ENCODE data around the gene ZMIZ1.

The ZMIZ1 gene

DNA sequence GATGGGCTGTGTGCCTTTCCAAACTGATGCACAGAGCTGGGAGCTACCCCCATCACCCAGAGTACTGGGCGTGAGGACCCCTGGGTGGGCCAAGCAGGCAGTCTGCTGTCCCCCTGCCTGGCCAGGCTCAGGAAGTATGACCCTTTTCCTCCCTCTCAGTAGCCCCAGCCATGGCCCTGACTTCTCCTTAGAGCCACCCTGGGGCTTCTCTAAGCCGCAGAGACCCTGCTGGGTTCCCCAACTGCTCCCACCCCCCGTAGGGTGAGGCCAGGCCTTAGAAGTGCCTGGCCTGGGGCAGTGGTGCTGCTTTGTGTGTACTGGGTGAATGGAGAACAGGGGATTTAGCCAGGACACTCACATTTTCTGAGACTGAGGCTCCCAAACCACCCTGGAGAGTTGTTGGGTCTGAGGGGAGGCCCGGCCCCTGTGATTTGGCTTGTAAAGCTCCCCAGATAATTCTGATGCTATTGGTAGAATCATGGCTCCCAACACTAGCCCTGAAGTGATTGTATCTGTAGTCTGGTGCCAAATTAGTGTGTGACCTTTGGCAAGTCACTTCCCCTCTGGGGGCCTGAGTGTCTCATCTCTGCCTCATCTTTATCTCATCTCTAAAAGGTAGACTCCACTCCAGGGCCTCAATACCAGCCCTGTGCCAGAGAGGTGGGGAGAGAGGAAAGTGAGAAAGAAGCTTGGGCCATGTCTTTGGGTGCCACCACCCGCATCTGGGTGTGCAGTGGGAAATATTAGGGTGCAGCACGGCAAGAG is 178.8 kb downstream of the ZMIZ1 start:
- TF ChIP-seq, protein P1, sequence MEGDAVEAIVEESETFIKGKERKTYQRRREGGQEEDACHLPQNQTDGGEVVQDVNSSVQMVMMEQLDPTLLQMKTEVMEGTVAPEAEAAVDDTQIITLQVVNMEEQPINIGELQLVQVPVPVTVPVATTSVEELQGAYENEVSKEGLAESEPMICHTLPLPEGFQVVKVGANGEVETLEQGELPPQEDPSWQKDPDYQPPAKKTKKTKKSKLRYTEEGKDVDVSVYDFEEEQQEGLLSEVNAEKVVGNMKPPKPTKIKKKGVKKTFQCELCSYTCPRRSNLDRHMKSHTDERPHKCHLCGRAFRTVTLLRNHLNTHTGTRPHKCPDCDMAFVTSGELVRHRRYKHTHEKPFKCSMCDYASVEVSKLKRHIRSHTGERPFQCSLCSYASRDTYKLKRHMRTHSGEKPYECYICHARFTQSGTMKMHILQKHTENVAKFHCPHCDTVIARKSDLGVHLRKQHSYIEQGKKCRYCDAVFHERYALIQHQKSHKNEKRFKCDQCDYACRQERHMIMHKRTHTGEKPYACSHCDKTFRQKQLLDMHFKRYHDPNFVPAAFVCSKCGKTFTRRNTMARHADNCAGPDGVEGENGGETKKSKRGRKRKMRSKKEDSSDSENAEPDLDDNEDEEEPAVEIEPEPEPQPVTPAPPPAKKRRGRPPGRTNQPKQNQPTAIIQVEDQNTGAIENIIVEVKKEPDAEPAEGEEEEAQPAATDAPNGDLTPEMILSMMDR (IDR thresholded peaks at IDR 0.05): no peak
- no peak for TF ChIP-seq ZFX (IDR thresholded peaks at IDR 0.05; ENCODE audit: borderline replicate concordance)
- H3K27ac ChIP-seq: no peak overlapping the region

DNA sequence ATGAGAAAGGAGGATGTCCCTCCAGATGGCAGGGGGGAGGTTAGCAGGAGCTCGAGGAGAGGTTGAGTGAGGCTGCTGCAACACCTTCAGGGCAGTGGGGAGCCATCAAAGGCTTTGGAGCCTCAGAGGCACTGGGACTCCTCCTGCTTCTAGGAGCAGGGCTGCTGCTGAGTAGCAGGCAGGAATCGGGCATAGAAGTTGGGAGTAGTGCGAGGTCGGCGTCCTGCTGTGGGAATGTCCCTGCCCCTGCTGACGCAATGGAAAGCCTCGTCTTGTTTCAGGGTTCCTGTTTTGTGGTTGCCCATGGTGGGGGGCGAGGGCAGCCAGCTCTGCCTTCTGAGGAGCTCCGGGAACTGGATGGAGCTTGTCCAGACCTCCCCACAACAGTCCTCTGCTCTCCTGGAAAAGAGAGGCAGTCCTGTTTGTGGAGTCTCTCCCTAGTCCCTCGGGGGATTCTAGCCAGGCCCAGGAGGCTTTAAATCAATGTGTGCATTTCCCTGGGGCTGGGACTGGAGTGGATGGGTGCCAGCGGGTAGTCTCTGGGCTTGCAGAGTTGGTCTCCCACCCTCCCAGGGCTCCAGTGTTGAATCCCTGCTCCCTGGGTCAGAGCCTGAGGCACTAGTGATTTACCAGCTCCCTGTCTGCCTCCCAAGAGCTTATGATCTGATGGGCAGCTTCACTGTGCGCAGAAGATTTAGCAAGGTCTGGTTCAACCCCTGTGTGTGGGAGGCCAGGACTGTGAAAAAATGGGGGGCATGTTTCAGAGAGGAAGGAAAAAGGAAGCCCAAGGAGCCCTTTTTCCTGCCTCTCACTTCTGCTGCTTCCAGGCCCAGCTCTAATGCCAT is 179.8 kb downstream of the ZMIZ1 start:
- no peak overlapping the region for H3K27ac ChIP-seq
- TF ChIP-seq, protein P1 (IDR thresholded peaks at IDR 0.05): no peak
- TF ChIP-seq ZFX (IDR thresholded peaks at IDR 0.05; ENCODE audit: borderline replicate concordance): no peak

DNA sequence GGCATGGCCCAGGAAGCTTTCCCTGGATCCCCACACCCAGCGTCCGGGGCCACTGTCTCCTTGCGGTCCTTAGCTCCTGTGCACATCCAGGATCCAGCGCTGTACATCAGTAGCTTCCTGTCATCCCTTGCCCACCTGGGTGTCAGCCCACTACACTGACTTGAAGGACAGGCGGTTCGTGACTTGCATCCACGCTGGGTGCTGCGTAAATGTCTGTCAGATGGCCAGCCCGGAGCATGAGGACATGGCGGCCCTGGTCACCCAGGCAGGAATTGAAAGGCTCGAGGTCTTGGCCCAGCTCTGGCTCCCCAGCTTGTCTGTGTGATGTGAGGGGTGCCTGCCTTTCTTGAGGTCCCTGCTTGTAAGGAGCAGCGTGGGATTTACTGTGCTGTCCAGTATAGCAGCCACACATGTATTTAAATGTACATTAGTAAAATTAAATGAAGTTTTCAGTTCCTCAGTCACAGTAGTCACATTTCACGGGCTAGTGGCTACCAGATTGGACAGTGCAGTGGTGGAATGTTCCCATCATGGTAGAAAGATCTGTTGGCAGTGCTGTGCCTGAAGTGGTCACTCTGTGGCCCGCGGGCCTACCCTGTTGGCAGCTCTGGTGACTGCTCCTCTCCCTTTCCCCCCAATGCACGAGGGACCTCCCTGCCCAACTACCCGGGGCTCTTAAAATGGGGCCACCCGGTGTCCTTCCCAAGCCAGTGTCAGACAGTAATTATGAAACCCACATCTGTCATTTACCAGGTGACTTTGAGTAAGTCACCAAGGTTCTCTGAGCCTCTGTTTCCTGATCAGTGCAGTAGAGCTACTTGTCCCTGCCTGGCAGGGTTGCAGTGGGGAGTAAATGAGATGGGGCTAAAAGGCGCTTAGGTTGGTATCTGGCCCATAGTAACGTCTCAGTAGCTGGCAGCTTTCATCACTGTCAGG is 180.7 kb downstream of the ZMIZ1 start:
- H3K27ac ChIP-seq: no peak overlapping the region
- TF ChIP-seq, protein P1 (IDR thresholded peaks at IDR 0.05): no peak
- TF ChIP-seq ZFX (IDR thresholded peaks at IDR 0.05; ENCODE audit: borderline replicate concordance): no peak

DNA sequence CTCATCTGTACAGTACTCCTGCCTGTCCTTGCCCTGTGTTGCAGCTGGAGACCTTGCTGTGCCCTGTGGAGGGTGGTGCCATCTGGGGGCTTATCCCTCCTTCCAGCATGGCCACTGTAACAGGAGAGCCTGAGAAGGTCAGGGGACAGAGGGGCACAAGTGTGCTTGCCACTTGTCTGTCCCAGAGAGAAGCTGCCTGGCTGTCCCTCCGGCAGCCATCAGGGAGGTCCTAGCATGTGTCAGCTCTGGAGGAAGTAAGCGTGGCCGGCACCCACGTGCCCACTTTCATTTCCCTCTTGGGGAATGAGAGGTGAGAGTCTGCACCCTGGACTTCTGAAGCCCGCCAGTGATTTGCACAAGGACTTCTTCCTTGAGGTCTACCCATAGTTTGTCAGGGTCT is 181.5 kb downstream of the ZMIZ1 start:
- TF ChIP-seq ZFX (IDR thresholded peaks at IDR 0.05; ENCODE audit: borderline replicate concordance): no peak
- TF ChIP-seq, protein P1 (IDR thresholded peaks at IDR 0.05): no peak
- H3K27ac ChIP-seq: no peak overlapping the region

DNA sequence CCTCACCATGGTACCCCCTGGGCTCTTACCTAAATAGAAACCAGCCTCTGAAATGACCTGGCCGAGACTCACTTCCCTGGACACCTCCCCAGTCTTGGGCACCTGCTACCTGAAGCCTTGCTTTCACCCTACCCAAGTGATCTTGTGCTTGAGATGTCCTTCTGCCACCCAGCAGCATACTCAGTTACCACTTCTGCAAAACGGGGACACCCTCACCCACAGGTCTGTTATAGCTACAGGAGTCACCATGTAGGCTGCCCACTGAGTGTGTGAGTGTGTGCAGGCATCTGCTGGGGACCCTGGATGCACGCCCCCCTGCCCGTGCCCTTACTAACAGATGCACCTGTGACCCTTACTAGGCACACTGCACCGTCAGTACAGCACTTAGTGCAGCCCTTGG is 183.7 kb downstream of the ZMIZ1 start:
- TF ChIP-seq ZFX (IDR thresholded peaks at IDR 0.05; ENCODE audit: borderline replicate concordance): no peak
- TF ChIP-seq, protein P1 (IDR thresholded peaks at IDR 0.05): no peak

DNA sequence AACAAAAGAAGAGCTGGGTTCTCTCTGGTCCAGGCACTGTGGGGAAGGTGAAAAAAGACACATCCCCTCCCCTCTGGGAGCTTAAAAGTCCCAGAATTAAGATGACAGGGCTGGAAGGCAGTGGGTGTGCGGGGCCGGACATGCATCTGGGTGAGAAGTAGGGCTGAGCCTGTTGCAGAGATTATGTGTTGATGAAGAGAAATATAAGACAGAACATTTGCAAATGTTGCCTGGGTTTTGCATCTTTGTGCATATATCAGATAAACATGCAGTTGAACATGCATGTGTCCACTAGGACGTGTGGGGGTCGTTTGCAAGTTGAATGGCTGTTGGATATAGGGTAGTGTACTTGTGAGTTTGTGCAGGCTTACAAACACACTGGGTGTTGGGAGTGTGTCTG is 184.2 kb downstream of the ZMIZ1 start:
- no peak overlapping the region for H3K27ac ChIP-seq
- no peak for TF ChIP-seq ZFX (IDR thresholded peaks at IDR 0.05; ENCODE audit: borderline replicate concordance)
- TF ChIP-seq, protein P1 (IDR thresholded peaks at IDR 0.05): no peak

More for the DNA sequence above, 183.7 kb downstream of the ZMIZ1 start:
- H3K27ac ChIP-seq: no peak overlapping the region
